ENCODE data around the gene STBD1. TPM values are rescaled to one million over a fixed set of nuclear protein-coding genes. Genes with fewer than 3 reads are reported as not detected.

Gene STBD1
- total RNA-seq, 1 donor from 2014 or later: 7.4 TPM

DNA sequence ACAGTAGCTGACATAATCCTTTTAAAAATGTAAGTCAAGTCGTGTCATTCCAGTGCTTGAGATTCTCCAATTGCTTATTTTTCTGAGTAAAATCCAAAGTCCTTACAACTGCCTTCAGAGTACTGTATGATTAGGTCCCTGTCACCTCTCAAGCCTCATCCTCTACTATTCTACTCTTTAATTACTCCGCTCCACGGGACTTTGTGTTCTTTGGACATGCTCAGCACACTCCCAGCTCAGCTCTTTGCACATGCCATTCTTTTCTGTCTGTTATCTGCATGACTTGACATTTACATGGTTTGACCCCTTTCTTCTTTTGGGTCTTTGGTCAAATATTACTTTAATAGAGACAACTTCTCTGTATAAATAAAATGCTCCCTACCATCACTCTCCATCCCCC is 39.9 kb upstream of the STBD1 start:
- TF ChIP-seq, protein P1, sequence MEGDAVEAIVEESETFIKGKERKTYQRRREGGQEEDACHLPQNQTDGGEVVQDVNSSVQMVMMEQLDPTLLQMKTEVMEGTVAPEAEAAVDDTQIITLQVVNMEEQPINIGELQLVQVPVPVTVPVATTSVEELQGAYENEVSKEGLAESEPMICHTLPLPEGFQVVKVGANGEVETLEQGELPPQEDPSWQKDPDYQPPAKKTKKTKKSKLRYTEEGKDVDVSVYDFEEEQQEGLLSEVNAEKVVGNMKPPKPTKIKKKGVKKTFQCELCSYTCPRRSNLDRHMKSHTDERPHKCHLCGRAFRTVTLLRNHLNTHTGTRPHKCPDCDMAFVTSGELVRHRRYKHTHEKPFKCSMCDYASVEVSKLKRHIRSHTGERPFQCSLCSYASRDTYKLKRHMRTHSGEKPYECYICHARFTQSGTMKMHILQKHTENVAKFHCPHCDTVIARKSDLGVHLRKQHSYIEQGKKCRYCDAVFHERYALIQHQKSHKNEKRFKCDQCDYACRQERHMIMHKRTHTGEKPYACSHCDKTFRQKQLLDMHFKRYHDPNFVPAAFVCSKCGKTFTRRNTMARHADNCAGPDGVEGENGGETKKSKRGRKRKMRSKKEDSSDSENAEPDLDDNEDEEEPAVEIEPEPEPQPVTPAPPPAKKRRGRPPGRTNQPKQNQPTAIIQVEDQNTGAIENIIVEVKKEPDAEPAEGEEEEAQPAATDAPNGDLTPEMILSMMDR (IDR thresholded peaks at IDR 0.05; ENCODE audit: insufficient read depth, low read length, poor library complexity, severe bottlenecking): no peak
- H3K36me3 ChIP-seq (ENCODE audit: control insufficient read depth, insufficient read depth, low read length): no peaks in the 10 kb centered on the region
- H3K4me3 ChIP-seq (ENCODE audit: low read depth, low read length): no peak overlapping the region
- no peaks in the 10 kb centered on the region for H3K27me3 ChIP-seq (ENCODE audit: control insufficient read depth, insufficient read depth, low read length)
- no peak for DNase-seq (ENCODE audit: low read depth)

DNA sequence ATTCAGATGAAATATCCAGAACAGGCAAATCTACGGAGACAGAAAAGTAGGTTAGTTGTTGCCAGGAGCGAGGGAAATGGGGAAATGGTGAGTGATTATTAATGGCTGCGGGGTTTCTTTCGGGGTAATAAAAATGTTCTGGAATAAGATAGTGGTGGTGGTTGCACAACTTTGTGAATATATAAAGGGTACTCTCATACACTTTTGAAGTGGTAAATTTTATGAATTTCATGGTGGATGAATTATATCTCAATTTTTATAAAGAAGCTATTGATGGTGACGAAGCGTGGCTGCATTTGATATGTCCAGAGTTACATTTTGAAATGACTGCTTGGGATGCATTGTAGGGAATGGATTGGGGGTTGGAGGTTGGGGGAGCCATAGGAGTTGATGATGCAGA is 38.7 kb upstream of the STBD1 start:
- Histone ChIP-seq H3K27me3 (ENCODE audit: control insufficient read depth, insufficient read depth, low read length) (no peaks in the 10 kb centered on the region), H3K36me3 (ENCODE audit: control insufficient read depth, insufficient read depth, low read length) (no peaks in the 10 kb centered on the region), H3K4me3 (ENCODE audit: low read depth, low read length) (no peak overlapping the region)
- TF ChIP-seq, protein P1 (IDR thresholded peaks at IDR 0.05; ENCODE audit: insufficient read depth, low read length, poor library complexity, severe bottlenecking): no peak
- no peak for DNase-seq (ENCODE audit: low read depth)

GRCh38 chr4:76270244-76271175 is 36.0 kb upstream of the STBD1 start:
- H3K27me3 ChIP-seq (ENCODE audit: control insufficient read depth, insufficient read depth, low read length): no peaks in the 10 kb centered on the region
- no peak overlapping the region for H3K4me3 ChIP-seq (ENCODE audit: low read depth, low read length)
- DNase-seq (ENCODE audit: low read depth): no peak
- no peaks in the 10 kb centered on the region for H3K36me3 ChIP-seq (ENCODE audit: control insufficient read depth, insufficient read depth, low read length)
- TF ChIP-seq, protein P1 (IDR thresholded peaks at IDR 0.05; ENCODE audit: insufficient read depth, low read length, poor library complexity, severe bottlenecking): no peak

DNA sequence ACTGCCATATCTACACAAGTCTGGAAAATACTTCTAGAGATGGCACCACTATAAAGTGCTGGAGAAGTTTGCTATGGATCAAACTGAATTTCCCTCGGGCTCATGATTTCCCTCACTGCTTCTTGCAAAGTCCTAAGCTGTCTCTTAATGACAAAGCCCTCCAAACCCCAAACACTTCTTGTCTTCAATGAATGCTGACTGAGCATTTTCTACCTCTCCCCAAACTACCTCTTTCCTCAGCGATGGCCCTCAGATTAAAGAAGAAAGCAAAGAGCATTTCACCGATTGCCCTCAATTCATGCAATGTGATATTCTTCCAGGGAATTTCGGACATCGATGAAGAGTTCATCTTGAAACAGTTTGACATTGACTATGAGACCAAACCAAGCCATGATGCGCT is 35.3 kb upstream of the STBD1 start:
- TF ChIP-seq, protein P1 (IDR thresholded peaks at IDR 0.05; ENCODE audit: insufficient read depth, low read length, poor library complexity, severe bottlenecking): no peak
- Histone ChIP-seq H3K36me3 (ENCODE audit: control insufficient read depth, insufficient read depth, low read length) (no peaks in the 10 kb centered on the region), H3K27me3 (ENCODE audit: control insufficient read depth, insufficient read depth, low read length) (no peaks in the 10 kb centered on the region), H3K4me3 (ENCODE audit: low read depth, low read length) (no peak overlapping the region)
- no peak for DNase-seq (ENCODE audit: low read depth)

- H3K27me3 ChIP-seq (ENCODE audit: control insufficient read depth, insufficient read depth, low read length): no peaks in the 10 kb centered on the region
- H3K4me3 ChIP-seq (ENCODE audit: low read depth, low read length): no peak overlapping the region
- no peak for DNase-seq (ENCODE audit: low read depth)
- TF ChIP-seq, protein P1 (IDR thresholded peaks at IDR 0.05; ENCODE audit: insufficient read depth, low read length, poor library complexity, severe bottlenecking): no peak
- H3K36me3 ChIP-seq (ENCODE audit: control insufficient read depth, insufficient read depth, low read length): no peaks in the 10 kb centered on the region
Measured at GRCh38 chr4:76272073-76272472, 34.5 kb upstream of the STBD1 start.
